Inflammatory macrophage (primary cell): ENCODE results near the gene SGSM1.
A peak's percentile ranks its signal among the peaks of the same experiment; 100 is the strongest.

ENCODE experiments used
- DNase-seq, 2 donors: peaks; one replicate each; pipeline ENCODE4 v3.0.0-alpha.2; 2020 to 2022

SGSM1 gene

GRCh38 chr22:24951942-24952836 lies 146.2 kb downstream of the SGSM1 start, which contains the start of gene KIAA1671:
Gene KIAA1671 (plus strand): TSS chr22:24952716. CDS start chr22:25028000, 75,284 bp downstream.
- peak; percentile 56 to 74 for DNase-seq

GRCh38 chr22:24952837-24953383 lies 146.9 kb downstream of the SGSM1 start:
- DNase-seq, result no peak

- DNase-seq, result no peak
These were observed 147.5 kb downstream of the SGSM1 start for GRCh38 chr22:24953384-24954113.

GRCh38 chr22:24954114-24954463 lies 148.1 kb downstream of the SGSM1 start:
- DNase-seq, result no peak

- no peak for DNase-seq
These were observed 148.8 kb downstream of the SGSM1 start for GRCh38 chr22:24954856-24955255.

- DNase-seq, result no peak
These were observed 151.0 kb downstream of the SGSM1 start for GRCh38 chr22:24957043-24957442.

- no peak for DNase-seq
These were observed 155.3 kb downstream of the SGSM1 start for GRCh38 chr22:24961217-24961844.

- DNase-seq, result no peak
These were observed 156.1 kb downstream of the SGSM1 start for GRCh38 chr22:24962094-24962493.

- no peak for DNase-seq
These were observed 156.8 kb downstream of the SGSM1 start for GRCh38 chr22:24962835-24963234.

- DNase-seq, result no peak
These were observed 158.4 kb downstream of the SGSM1 start for GRCh38 chr22:24964441-24964840.

- no peak for DNase-seq
These were observed 160.0 kb downstream of the SGSM1 start for GRCh38 chr22:24965822-24966626.

GRCh38 chr22:24968066-24968561 lies 162.1 kb downstream of the SGSM1 start:
- no peak for DNase-seq

- DNase-seq, result no peak
These were observed 163.7 kb downstream of the SGSM1 start for GRCh38 chr22:24969560-24970301.

- no peak for DNase-seq
These were observed 166.4 kb downstream of the SGSM1 start for GRCh38 chr22:24972369-24972768.

- DNase-seq, result no peak
These were observed 167.9 kb downstream of the SGSM1 start for GRCh38 chr22:24973872-24974271.

GRCh38 chr22:24975125-24975640 lies 169.2 kb downstream of the SGSM1 start:
- DNase-seq, result no peak

GRCh38 chr22:24975813-24976341 lies 169.9 kb downstream of the SGSM1 start:
- DNase-seq, result no peak

GRCh38 chr22:24976442-24977218 lies 170.6 kb downstream of the SGSM1 start:
- DNase-seq, result no peak
